ENCODE measurements around the gene CBX4.

The CBX4 gene

GRCh38 chr17:79838522-79839274, 542 bp downstream of the CBX4 start (continued):
- TF ChIP-seq PATZ1 (tag by site-specific recombination; IDR thresholded peaks at IDR 0.05) = peak; percentile 41; the same call in 1 of the 2 replicates
- no peak for TF ChIP-seq ZNF26 (tag by site-specific recombination; IDR thresholded peaks at IDR 0.05)
- 0 out of 2 replicates have a peak, but pooled peaks have one; percentile 45 for TF ChIP-seq SP7 (tag by site-specific recombination; IDR thresholded peaks at IDR 0.05)
- TF ChIP-seq REST (tag by site-specific recombination; IDR thresholded peaks at IDR 0.05) = no peak; the same call in 1 of the 2 replicates
- TF ChIP-seq ZSCAN4 (tag by site-specific recombination; IDR thresholded peaks at IDR 0.05) = no peak
- TF ChIP-seq, protein P1, sequence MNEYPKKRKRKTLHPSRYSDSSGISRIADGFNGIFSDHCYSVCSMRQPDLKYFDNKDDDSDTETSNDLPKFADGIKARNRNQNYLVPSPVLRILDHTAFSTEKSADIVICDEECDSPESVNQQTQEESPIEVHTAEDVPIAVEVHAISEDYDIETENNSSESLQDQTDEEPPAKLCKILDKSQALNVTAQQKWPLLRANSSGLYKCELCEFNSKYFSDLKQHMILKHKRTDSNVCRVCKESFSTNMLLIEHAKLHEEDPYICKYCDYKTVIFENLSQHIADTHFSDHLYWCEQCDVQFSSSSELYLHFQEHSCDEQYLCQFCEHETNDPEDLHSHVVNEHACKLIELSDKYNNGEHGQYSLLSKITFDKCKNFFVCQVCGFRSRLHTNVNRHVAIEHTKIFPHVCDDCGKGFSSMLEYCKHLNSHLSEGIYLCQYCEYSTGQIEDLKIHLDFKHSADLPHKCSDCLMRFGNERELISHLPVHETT (tag by site-specific recombination; IDR thresholded peaks at IDR 0.05) = no peak
- no peak for TF ChIP-seq ZNF16 (tag by site-specific recombination; IDR thresholded peaks at IDR 0.05; ENCODE audit: low read depth)
- TF ChIP-seq ZNF354C (tag by site-specific recombination; IDR thresholded peaks at IDR 0.05; ENCODE audit: borderline replicate concordance, low read depth) = no peak
- TF ChIP-seq ZNF366 (tag by site-specific recombination; conservative IDR thresholded peaks at IDR 0.05) = no peak
- TF ChIP-seq ZNF785 (tag by site-specific recombination; IDR thresholded peaks at IDR 0.05) = no peak
- TF ChIP-seq, protein P2, sequence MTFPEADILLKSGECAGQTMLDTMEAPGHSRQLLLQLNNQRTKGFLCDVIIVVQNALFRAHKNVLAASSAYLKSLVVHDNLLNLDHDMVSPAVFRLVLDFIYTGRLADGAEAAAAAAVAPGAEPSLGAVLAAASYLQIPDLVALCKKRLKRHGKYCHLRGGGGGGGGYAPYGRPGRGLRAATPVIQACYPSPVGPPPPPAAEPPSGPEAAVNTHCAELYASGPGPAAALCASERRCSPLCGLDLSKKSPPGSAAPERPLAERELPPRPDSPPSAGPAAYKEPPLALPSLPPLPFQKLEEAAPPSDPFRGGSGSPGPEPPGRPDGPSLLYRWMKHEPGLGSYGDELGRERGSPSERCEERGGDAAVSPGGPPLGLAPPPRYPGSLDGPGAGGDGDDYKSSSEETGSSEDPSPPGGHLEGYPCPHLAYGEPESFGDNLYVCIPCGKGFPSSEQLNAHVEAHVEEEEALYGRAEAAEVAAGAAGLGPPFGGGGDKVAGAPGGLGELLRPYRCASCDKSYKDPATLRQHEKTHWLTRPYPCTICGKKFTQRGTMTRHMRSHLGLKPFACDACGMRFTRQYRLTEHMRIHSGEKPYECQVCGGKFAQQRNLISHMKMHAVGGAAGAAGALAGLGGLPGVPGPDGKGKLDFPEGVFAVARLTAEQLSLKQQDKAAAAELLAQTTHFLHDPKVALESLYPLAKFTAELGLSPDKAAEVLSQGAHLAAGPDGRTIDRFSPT (tag by site-specific recombination; IDR thresholded peaks at IDR 0.05) = no peak
- peak; percentile 38; the same call in 1 of the 2 replicates for TF ChIP-seq KLF16 (tag by site-specific recombination; IDR thresholded peaks at IDR 0.05)
- no peak for TF ChIP-seq ZNF555 (tag by site-specific recombination; conservative IDR thresholded peaks at IDR 0.05)
- no peak for TF ChIP-seq ZNF175 (tag by site-specific recombination; IDR thresholded peaks at IDR 0.05)
- no peak for TF ChIP-seq ZNF248 (tag by site-specific recombination; IDR thresholded peaks at IDR 0.05)
- TF ChIP-seq ZEB2 (tag by site-specific recombination; IDR thresholded peaks at IDR 0.05) = peak; percentile 81
- TF ChIP-seq ZNF133 (tag by site-specific recombination; IDR thresholded peaks at IDR 0.05) = no peak
- TF ChIP-seq ZNF48 (tag by site-specific recombination; IDR thresholded peaks at IDR 0.05) = no peak
- TF ChIP-seq ZNF292 (tag by site-specific recombination; IDR thresholded peaks at IDR 0.05; ENCODE audit: borderline replicate concordance, low read depth) = no peak
- TF ChIP-seq, protein P3, sequence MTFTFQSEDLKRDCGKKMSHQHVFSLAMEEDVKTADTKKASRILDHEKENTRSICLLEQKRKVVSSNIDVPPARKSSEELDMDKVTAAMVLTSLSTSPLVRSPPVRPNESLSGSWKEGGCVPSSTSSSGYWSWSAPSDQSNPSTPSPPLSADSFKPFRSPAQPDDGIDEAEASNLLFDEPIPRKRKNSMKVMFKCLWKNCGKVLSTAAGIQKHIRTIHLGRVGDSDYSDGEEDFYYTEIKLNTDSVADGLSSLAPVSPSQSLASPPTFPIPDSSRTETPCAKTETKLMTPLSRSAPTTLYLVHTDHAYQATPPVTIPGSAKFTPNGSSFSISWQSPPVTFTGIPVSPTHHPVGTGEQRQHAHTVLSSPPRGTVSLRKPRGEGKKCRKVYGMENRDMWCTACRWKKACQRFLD (tag by site-specific recombination; IDR thresholded peaks at IDR 0.05) = no peak
- TF ChIP-seq ZNF776 (tag by site-specific recombination; IDR thresholded peaks at IDR 0.05; ENCODE audit: borderline replicate concordance) = no peak
- TF ChIP-seq, protein P4, sequence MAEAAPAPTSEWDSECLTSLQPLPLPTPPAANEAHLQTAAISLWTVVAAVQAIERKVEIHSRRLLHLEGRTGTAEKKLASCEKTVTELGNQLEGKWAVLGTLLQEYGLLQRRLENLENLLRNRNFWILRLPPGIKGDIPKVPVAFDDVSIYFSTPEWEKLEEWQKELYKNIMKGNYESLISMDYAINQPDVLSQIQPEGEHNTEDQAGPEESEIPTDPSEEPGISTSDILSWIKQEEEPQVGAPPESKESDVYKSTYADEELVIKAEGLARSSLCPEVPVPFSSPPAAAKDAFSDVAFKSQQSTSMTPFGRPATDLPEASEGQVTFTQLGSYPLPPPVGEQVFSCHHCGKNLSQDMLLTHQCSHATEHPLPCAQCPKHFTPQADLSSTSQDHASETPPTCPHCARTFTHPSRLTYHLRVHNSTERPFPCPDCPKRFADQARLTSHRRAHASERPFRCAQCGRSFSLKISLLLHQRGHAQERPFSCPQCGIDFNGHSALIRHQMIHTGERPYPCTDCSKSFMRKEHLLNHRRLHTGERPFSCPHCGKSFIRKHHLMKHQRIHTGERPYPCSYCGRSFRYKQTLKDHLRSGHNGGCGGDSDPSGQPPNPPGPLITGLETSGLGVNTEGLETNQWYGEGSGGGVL (tag by site-specific recombination; IDR thresholded peaks at IDR 0.05) = peak; percentile 39; the same call in 1 of the 2 replicates
